Glutamatergic neuron (in vitro differentiated cells): Measurements from ENCODE around the gene NDUFB8. TPM values are rescaled to one million over a fixed set of nuclear protein-coding genes. Genes with fewer than 3 reads are reported as not detected.

Experiments used
- DNase-seq: peaks from one replicate; pipeline ENCODE4 v3.0.0; 2022
- H3K27ac Mint-ChIP-seq: one replicate; pipeline ENCODE4 v1.8.0; 2020; ENCODE audit warnings: mild to moderate bottlenecking, mixed read lengths, inconsistent platforms; ENCODE audit not compliant: unreplicated experiment
- H3K27me3 Mint-ChIP-seq: one replicate; pipeline ENCODE4 v1.8.0; 2020; ENCODE audit warnings: mild to moderate bottlenecking, moderate library complexity, mixed read lengths, inconsistent platforms; ENCODE audit not compliant: unreplicated experiment
- H3K36me3 Mint-ChIP-seq: one replicate; pipeline ENCODE4 v1.8.0; 2020; ENCODE audit warnings: mild to moderate bottlenecking, mixed read lengths, inconsistent platforms; ENCODE audit not compliant: unreplicated experiment
- H3K4me1 Mint-ChIP-seq: one replicate; pipeline ENCODE4 v1.8.0; 2020; ENCODE audit warnings: mild to moderate bottlenecking, low read depth, mixed read lengths, inconsistent platforms; ENCODE audit not compliant: unreplicated experiment
- H3K4me3 Mint-ChIP-seq: one replicate; pipeline ENCODE4 v1.8.0; 2020; ENCODE audit warnings: mild to moderate bottlenecking, mixed read lengths, inconsistent platforms; ENCODE audit not compliant: unreplicated experiment
- H3K9me3 Mint-ChIP-seq: one replicate; pipeline ENCODE4 v1.8.0; 2020; ENCODE audit warnings: mild to moderate bottlenecking, moderate library complexity, mixed read lengths, inconsistent platforms; ENCODE audit not compliant: unreplicated experiment
- total RNA-seq: library from RNA; stranded (reverse); fragmentation: NEBNext Ultra II Directional; extraction: Animal tissue kit (Norgen Biotek cat#: 25700); gene quantifications from one replicate; pipeline ENCODE4 v1.2.1, GENCODE V29; 2021; ENCODE audit not compliant: unreplicated experiment
- TF ChIP-seq, protein P1 (sequence below): fragments of 200-600 bp; sonication (generic); IDR thresholded peaks from one replicate; pipeline ENCODE4 v1.5.0; 2021; ENCODE audit not compliant: partially characterized antibody, unreplicated experiment

Gene NDUFB8
- total RNA-seq, 1 donor from 2014 or later = 284 TPM

- Mint-ChIP-seq H3K27ac (peak overlapping the region; percentile 89), H3K36me3 (no peaks in the 10 kb centered on the region), H3K4me3 (peak overlapping the region; percentile 100), H3K27me3 (peaks cover 7% of the 10 kb centered on the region), H3K4me1 (peaks cover 7% of the 10 kb centered on the region), H3K9me3 (peaks cover 3% of the 10 kb centered on the region)
- DNase-seq = peak; percentile 64
- TF ChIP-seq, protein P1, sequence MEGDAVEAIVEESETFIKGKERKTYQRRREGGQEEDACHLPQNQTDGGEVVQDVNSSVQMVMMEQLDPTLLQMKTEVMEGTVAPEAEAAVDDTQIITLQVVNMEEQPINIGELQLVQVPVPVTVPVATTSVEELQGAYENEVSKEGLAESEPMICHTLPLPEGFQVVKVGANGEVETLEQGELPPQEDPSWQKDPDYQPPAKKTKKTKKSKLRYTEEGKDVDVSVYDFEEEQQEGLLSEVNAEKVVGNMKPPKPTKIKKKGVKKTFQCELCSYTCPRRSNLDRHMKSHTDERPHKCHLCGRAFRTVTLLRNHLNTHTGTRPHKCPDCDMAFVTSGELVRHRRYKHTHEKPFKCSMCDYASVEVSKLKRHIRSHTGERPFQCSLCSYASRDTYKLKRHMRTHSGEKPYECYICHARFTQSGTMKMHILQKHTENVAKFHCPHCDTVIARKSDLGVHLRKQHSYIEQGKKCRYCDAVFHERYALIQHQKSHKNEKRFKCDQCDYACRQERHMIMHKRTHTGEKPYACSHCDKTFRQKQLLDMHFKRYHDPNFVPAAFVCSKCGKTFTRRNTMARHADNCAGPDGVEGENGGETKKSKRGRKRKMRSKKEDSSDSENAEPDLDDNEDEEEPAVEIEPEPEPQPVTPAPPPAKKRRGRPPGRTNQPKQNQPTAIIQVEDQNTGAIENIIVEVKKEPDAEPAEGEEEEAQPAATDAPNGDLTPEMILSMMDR = no peak
These were observed 673 bp downstream of the NDUFB8 start for GRCh38 chr10:100528921-100529474.

- peaks cover 3% of the 10 kb centered on the region for H3K9me3 Mint-ChIP-seq
- no peaks in the 10 kb centered on the region for H3K36me3 Mint-ChIP-seq
- peaks cover 7% of the 10 kb centered on the region for H3K4me1 Mint-ChIP-seq
- H3K4me3 Mint-ChIP-seq = peak overlapping the region; percentile 100
- peaks cover 7% of the 10 kb centered on the region for H3K27me3 Mint-ChIP-seq
- DNase-seq = no peak
- TF ChIP-seq, protein P1 = no peak
- peak overlapping the region; percentile 89 for H3K27ac Mint-ChIP-seq
These were observed 1.4 kb downstream of the NDUFB8 start for GRCh38 chr10:100528123-100528886.

- Mint-ChIP-seq H3K9me3 (peaks cover 1% of the 10 kb centered on the region), H3K4me3 (peak overlapping the region; percentile 46)
- TF ChIP-seq, protein P1 = peak; percentile 26
These were observed 5.0 kb downstream of the NDUFB8 start for GRCh38 chr10:100524638-100525037.

GRCh38 chr10:100524206-100524605 lies 5.5 kb downstream of the NDUFB8 start:
- DNase-seq = no peak
- Mint-ChIP-seq H3K9me3 (peaks cover 3% of the 10 kb centered on the region), H3K36me3 (no peaks in the 10 kb centered on the region), H3K4me3 (no peak overlapping the region), H3K4me1 (peaks cover 7% of the 10 kb centered on the region), H3K27me3 (peaks cover 2% of the 10 kb centered on the region), H3K27ac (no peak overlapping the region)
- TF ChIP-seq, protein P1 = no peak

More at GRCh38 chr10:100524638-100525037, 5.0 kb downstream of the NDUFB8 start:
- Mint-ChIP-seq H3K27ac (peak overlapping the region; percentile 22), H3K27me3 (peaks cover 4% of the 10 kb centered on the region), H3K36me3 (no peaks in the 10 kb centered on the region), H3K4me1 (peaks cover 7% of the 10 kb centered on the region)
- DNase-seq = no peak

- DNase-seq = no peak
- TF ChIP-seq, protein P1 = no peak
- Mint-ChIP-seq H3K4me1 (peaks cover 4% of the 10 kb centered on the region), H3K36me3 (no peaks in the 10 kb centered on the region), H3K27me3 (peaks cover 2% of the 10 kb centered on the region), H3K9me3 (peaks cover 3% of the 10 kb centered on the region), H3K4me3 (no peak overlapping the region), H3K27ac (no peak overlapping the region)
These were observed 6.7 kb downstream of the NDUFB8 start for GRCh38 chr10:100522945-100523344.
